Subcutaneous preadipocyte (primary cell): ENCODE measurements around the gene CCDC71. TPM values are rescaled to one million over a fixed set of nuclear protein-coding genes. Genes with fewer than 3 reads are reported as not detected.

Experiments
- total RNA-seq: library from RNA; depleted of rRNA; stranded (reverse); fragments of >200 nt; gene quantifications from 2 replicates; pipeline ENCODE4 v1.2.3, GENCODE V29; 2012

The CCDC71 gene
- 23.1 and 24.6 TPM in 2 replicates for total RNA-seq

DNA sequence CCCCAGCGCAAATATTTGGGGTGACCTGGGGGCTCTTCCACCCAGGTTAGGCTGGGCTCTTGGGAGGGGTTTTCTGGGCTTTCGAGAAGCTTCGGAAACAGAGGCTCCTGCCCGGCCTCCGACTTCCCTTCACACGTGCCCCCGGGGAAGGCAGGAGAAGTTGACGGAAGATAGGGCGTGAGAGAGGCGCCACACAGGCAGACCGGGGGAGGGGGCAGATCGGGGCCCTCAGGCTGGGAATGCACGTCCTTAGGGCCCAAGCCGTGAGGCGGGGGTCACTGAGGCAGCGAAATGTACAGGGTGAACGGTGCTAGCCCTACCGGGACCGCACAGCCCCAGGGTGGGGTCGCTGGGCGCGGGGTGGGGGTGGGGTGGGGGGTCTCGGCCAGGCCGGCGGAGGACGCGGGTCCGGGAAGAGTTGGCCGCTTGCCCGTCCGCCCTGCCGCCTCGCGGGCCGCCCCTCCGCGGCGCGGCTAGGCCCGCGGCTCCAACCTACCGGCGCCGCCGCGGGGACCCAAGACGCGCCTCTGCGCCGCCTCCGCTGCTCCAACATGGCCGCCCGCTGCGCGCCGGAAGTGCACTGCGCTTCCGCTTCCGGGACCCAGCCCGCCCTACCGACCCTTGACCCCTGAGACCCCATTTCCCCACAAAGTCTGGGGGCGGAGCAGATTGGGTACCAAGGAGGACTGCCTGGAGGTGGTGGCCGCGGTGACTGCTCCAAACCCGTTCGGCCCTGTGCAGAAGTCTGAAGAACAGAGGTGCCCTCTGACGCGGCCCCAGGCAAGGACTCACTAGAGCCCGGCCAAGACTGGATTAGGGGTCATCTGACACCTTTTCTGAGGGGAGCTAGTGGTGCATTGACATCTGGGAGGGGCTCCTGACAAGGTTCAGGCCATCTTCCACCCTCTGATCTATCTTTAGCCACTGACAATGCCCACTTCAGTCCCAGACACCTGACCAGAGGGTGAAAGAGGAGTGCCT is at the start of gene CCDC71:
Gene CCDC71 (minus strand): TSS at position 561 of the 981 bp plus-strand sequence. CDS start 2,123 bp downstream, outside the sequence.

DNA sequence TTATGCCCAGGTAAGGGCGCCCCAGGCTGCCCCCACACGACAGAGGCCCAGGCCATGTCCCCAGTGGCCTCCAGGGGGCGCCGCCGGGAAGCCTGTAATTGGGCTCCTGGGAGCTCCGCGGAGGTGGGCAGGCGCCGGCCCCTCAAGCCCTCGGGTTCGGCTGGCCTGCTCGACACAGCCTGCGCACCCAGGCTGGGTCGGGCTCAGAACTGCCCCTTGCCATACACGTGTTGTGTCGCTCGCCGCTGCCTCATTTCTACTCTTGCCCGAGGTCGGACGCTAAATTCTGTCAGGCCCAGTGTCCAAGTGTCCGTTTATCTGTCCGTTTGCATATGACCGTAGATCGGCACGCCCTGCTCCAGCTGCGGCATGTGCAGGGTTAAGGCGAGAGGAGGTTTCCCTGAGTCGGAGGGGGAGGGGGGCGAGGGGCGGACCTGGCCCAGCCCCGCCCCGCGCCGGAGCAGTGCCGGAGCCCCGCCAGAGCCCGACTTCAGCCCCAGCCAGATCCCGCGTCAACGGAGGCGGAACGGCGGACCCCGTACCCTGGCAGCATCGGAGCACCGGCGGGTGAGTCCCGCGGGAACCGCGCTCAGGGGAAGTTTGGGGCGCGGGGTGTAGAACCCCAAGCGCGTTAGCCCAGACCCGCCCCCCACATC is 5.1 kb upstream of the CCDC71 start, which contains the start of gene KLHDC8B:
Gene KLHDC8B (plus strand): TSS at position 480 of the 656 bp plus-strand sequence. CDS start 1,172 bp downstream, outside the sequence.

DNA sequence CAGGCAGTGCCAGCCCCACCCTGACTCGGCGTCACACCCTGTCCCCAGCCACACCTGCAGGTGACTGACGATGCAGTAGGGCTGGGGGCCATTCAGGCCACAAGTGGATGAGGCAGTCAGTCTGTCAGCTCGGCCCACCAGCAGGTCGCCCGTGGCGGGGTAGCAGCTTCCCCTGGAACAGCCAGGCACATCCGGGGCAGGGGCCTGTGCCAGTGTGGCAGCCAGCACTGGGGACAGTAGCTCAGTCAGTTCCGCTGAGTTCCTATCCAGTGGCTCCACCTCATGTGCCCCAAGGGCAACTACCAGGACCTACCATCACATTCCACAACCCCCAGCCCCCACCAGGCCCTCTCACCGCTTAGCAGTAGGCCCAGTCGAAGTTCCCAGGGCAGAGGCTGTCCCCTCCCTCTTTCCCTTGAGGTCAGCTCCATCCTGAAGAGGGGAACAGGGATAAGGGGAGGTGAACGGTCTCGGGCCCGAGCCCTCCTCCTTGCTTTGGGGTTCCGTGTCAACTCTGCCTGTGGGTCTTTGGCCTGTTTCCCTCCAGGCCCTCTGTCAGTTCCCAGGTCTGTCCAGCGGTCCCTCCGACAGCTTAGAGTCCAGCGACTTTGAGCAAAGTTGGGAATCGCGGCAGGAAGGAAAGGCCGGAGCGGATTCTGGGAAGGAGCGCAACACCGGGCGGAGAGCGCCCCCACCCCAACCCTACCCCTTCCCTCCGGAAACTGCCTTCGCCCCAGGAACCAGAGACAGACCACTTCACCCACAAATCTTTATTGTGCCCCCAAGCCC is 33.5 kb downstream of the CCDC71 start, which contains the start of gene LAMB2:
Gene LAMB2 (minus strand): TSS at position 614 of the 789 bp plus-strand sequence. CDS start 183 bp downstream, at position 431.

DNA sequence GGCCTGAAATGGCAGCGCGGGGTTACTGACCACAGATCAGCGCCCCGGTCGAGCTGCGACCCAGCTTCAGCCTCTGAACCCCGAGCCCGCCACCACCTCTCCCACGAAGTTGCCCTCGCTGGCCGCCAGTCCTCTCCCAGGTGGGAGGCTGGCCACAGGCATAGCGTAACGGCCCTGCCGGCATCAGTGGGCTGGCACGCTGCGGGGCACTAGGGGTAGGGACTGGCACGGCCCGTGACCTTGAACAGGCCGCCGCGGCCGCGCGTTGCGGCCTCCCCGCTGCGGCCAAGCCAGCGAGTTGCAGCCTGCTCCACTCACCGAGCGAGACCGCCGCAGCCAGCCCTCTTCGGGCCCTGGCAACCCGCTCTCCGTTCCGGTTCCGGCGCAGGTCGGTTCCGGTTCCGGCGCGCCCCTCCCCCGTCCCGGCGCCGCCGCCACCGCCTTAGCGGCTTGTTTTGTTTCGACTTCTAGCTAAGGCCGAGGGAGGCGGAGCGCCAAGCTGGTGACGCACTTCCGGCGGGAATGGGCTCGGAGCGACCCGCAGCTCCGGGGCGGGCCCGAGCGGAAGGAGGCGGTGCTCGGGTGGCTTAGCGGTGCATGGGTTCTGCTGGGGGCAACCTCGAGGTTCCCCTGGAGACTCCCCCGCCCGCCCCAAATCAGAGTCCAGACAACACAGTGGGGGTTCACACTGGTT is 45.5 kb downstream of the CCDC71 start, which contains the start of gene USP19:
Gene USP19 (minus strand): TSS at position 386 of the 694 bp plus-strand sequence. CDS start 1,678 bp downstream, outside the sequence.

Other genes with a start within 250 kb of the CCDC71 start
- gene ARIH2, start 247.5 kb downstream of the CCDC71 start, total RNA-seq: 51.1 and 68.0 TPM in 2 replicates
- gene P4HTM, start 176.1 kb downstream of the CCDC71 start, total RNA-seq: 20.5 and 29.4 TPM in 2 replicates
- 58.4 and 62.4 TPM in 2 replicates for gene WDR6, start 158.9 kb downstream of the CCDC71 start, total RNA-seq
- gene DALRD3, start 147.8 kb downstream of the CCDC71 start, total RNA-seq: 46.9 and 59.9 TPM in 2 replicates
- gene NDUFAF3, start 144.2 kb downstream of the CCDC71 start, total RNA-seq: 42.8 and 47.8 TPM in 2 replicates
- 479 and 516 TPM in 2 replicates for gene IMPDH2, start 136.9 kb downstream of the CCDC71 start, total RNA-seq
- 109 and 145 TPM in 2 replicates for gene QRICH1, start 72.3 kb downstream of the CCDC71 start, total RNA-seq
- 239 and 293 TPM in 2 replicates for gene QARS1, start 61.6 kb downstream of the CCDC71 start, total RNA-seq
- 32.0 and 41.1 TPM in 2 replicates for gene USP19, start 45.5 kb downstream of the CCDC71 start, total RNA-seq
- gene LAMB2, start 33.3 kb downstream of the CCDC71 start, total RNA-seq: 193 and 231 TPM in 2 replicates
- gene KLHDC8B, start 5.3 kb upstream of the CCDC71 start, total RNA-seq: 7.6 and 12.5 TPM in 2 replicates
- 1.2 and 1.8 TPM in 2 replicates for gene C3orf62, start 110.9 kb upstream of the CCDC71 start, total RNA-seq
- 15.4 and 21.3 TPM in 2 replicates for gene USP4, start 173.7 kb upstream of the CCDC71 start, total RNA-seq
- gene GPX1, start 192.0 kb upstream of the CCDC71 start, total RNA-seq: 203 and 264 TPM in 2 replicates
- 535 and 567 TPM in 2 replicates for gene RHOA, start 245.6 kb upstream of the CCDC71 start, total RNA-seq
- gene TCTA, start 246.1 kb upstream of the CCDC71 start, total RNA-seq: 17.3 and 17.4 TPM in 2 replicates